SIG-M5 treated with dmso at 0.1 percent for 504 hours (cell line): Measurements from ENCODE around the gene CCDC18.
A peak's percentile ranks its signal among the peaks of the same experiment; 100 is the strongest.

ENCODE experiments used
- DNase-seq: peaks from one replicate; lab custom pipeline; 2025; ENCODE audit not compliant: unreplicated experiment; lab: John Stamatoyannopoulos, UW

CCDC18 gene

GRCh38 chr1:93296555-93297154, 116.1 kb downstream of the CCDC18 start:
- DNase-seq, result no peak

DNA sequence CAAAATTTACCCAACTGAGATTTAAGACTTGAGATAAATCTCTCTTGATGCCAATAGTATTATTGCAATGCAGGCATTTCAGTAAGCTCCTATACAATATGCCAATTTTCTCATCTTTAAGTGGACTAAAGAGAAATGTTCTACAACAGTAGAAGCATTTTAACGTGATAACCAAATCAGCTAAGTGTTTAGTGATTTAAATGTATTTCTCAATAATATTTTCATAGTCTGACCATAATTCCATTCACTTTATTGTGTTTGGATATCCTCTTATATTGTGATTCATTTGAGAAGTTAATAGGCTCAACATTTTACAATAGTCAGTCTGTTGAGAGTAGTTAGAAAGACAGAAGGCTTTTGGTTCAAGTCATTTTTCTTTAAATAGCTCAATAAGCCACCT, 120.6 kb downstream of the CCDC18 start:
- no peak for DNase-seq

DNA sequence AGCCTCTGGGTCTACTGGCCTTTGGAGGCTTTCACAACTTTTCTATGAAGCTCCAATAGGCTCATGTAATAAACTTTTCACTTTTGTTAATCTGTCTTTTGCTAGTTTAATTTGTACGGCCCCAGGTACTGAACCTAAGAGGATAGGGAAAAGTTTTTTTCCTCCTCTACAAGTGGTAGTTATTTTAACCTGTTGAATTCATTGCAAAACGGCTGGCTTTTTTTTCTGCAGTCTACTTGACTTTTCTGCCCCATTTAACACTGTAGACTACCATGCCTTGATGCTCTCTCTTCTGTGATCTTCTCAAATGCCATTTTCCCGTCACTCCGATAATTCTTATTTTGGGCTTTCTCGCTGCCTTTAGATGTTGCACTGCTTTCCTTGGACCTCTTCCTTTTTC, 121.6 kb downstream of the CCDC18 start:
- DNase-seq, result no peak

- peak; percentile 70 for DNase-seq
Observed at GRCh38 chr1:93304716-93305138, 124.2 kb downstream of the CCDC18 start.

- DNase-seq, result no peak
Observed at GRCh38 chr1:93306920-93307319, 126.4 kb downstream of the CCDC18 start.

DNA sequence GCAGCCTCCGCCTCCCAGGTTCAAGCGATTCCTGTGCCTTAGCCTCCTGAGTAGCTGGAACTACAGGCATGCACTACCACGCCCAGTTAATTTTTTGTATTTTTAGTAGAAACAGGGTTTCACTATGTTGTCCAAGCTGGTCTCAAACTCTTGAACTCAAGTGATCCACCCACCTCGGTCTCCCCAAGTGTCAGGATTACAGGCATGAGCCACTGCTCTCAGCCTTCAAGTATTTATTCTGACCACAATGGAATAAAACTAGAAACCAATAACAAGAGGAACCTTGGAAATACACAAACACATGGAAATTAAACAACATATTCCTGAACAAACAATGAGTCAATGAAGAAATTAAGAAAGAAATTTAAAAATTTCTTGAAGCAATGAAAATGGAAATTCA, 132.5 kb downstream of the CCDC18 start:
- DNase-seq, result no peak

- peak; percentile 50 for DNase-seq
Observed at GRCh38 chr1:93317207-93317606, 136.7 kb downstream of the CCDC18 start.

DNA sequence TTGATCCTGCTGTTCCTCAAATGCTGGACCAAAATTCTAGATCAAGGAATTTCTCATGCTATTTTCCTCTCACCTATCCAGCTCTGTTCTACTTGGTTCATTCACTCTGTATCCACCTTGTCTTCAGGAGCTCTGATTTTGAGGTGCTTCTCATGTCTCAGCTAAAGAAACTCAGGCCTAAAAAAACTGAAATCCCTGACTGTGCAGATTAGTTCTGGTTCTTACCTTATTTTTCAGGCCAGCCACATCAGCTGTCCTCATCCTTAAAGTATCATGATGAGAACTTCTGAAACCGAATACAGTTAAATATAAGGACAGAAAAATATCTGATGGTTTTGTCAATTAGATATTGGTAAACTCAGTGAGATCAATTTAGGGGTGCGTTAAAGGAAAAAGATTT, 137.4 kb downstream of the CCDC18 start:
- DNase-seq, result no peak

GRCh38 chr1:93321720-93322119, 141.2 kb downstream of the CCDC18 start:
- DNase-seq, result no peak

DNA sequence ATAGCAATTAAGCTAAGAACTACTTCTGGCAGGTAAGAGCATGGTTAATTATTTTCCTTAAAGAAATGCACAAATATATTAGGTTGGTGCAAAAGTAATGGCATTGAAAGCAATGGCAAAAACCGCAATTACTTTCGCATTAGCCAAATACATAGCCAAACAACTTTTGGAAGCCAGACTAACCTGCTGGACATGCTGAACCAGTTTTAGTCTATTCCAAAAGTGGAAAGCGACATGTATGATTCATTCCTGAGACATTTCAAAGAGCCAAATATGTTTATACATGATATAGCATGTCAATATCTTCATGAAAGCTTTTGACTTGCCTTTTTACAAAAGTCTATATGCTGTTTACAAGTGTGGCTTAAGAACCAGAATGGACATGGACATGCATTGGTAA, 141.8 kb downstream of the CCDC18 start:
- DNase-seq, result no peak

DNA sequence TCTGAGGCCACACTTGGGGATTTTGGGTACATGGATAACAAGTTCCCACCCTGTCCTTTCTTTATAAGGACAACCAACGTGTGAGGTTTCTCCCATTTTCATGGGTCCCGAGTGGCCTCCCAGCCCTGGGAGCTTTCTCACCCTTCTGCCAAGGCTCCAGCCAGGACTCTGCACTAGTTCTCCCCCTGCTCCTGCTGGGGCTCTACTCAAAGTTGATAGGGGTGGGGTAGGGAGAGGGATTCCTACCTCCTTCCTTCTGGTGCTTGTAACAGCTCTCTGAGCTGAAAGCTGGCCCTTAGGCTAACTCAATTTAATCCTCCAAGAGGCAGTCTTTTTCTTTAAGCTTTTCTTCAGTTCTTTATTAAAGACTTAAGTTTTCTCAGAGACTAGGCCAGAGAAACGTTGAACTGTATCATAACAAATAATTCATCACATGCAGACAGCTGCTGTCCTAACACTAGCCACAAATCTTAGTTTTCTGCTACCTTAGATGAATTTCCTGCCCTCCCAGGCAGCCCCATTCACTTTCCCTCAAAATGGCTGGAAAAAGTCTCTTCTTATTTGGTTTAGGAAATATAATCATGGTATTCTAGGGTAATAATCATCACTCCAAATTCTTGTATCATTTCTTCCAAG, 142.8 kb downstream of the CCDC18 start:
- DNase-seq, result no peak

- no peak for DNase-seq
Observed at GRCh38 chr1:93324486-93325464, 144.3 kb downstream of the CCDC18 start.
